T-helper 1 cell treated with Interleukin-12 subunit alpha and Interleukin-12 subunit beta and Interleukin-4 antibody, amounts not matched to agents 30 μg/mL and 1 μg/mL, for 36 hours (primary cell): ENCODE results near the gene PRKCB.

Experiments
- H3K27ac Mint-ChIP-seq: one replicate; pipeline ENCODE4 v1.8.0; 2021; ENCODE audit warnings: mild to moderate bottlenecking, mixed read lengths
- H3K27me3 Mint-ChIP-seq: one replicate; pipeline ENCODE4 v1.8.0; 2021; ENCODE audit warnings: low read depth, mixed read lengths
- H3K36me3 Mint-ChIP-seq: one replicate; pipeline ENCODE4 v1.8.0; 2021; ENCODE audit warnings: low read depth, mixed read lengths
- H3K4me1 Mint-ChIP-seq: one replicate; pipeline ENCODE4 v1.8.0; 2021; ENCODE audit warnings: low read depth, mixed read lengths
- H3K4me3 Mint-ChIP-seq: one replicate; pipeline ENCODE4 v1.8.0; 2021; ENCODE audit warnings: mild to moderate bottlenecking, moderate library complexity, mixed read lengths
- H3K9me3 Mint-ChIP-seq: one replicate; pipeline ENCODE4 v1.8.0; 2021; ENCODE audit warnings: mixed read lengths

Gene PRKCB

GRCh38 chr16:23835390-23836077 is at the start of gene PRKCB:
Gene PRKCB (plus strand): TSS chr16:23835983.
- H3K27ac Mint-ChIP-seq: peak within 1 kb of the TSS; percentile 84
- H3K27me3 Mint-ChIP-seq: no peaks in the 10 kb centered on the region
- peaks cover 47% of the 10 kb centered on the region for H3K4me1 Mint-ChIP-seq
- H3K36me3 Mint-ChIP-seq: peaks cover 13% of the 10 kb centered on the region
- H3K4me3 Mint-ChIP-seq: peak within 1 kb of the TSS; percentile 94
- peaks cover 7% of the 10 kb centered on the region for H3K9me3 Mint-ChIP-seq

DNA sequence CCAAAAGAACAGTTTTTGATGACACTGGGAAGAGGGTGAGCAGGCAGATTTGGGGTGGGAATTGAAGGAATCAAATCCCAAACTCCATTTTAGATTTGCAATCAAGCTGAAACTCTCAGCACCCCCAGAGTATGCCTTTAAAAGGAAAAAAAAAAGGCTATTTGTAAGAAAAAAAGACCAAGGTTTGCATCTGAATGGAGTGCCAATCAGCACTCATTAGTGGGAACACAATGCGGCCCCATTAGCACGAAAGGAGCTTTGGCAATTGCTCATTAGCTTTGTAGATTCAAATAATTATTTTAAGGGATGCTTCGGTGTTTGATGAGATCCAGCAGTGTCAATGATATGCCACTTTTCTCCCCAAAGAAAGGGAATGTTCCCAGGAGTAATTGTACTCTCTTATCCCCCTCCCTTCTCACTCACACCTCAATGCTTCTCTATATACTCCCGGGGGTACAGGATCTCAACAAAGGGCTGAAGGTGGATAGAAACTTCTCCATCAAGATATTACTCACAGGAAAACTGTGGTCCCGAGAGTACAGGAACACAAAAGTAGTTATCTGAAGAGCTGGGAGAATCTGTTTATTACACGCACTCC is 48.7 kb upstream of the PRKCB start:
- H3K36me3 Mint-ChIP-seq: no peaks in the 10 kb centered on the region
- no peaks in the 10 kb centered on the region for H3K9me3 Mint-ChIP-seq
- H3K4me1 Mint-ChIP-seq: no peaks in the 10 kb centered on the region
- H3K27me3 Mint-ChIP-seq: peaks cover 18% of the 10 kb centered on the region
- no peak overlapping the region for H3K27ac Mint-ChIP-seq
- H3K4me3 Mint-ChIP-seq: no peak overlapping the region

GRCh38 chr16:23788685-23789084 is 47.1 kb upstream of the PRKCB start:
- H3K4me1 Mint-ChIP-seq: no peaks in the 10 kb centered on the region
- H3K27ac Mint-ChIP-seq: no peak overlapping the region
- no peak overlapping the region for H3K4me3 Mint-ChIP-seq
- H3K36me3 Mint-ChIP-seq: no peaks in the 10 kb centered on the region
- H3K9me3 Mint-ChIP-seq: no peaks in the 10 kb centered on the region
- peaks cover 18% of the 10 kb centered on the region for H3K27me3 Mint-ChIP-seq

DNA sequence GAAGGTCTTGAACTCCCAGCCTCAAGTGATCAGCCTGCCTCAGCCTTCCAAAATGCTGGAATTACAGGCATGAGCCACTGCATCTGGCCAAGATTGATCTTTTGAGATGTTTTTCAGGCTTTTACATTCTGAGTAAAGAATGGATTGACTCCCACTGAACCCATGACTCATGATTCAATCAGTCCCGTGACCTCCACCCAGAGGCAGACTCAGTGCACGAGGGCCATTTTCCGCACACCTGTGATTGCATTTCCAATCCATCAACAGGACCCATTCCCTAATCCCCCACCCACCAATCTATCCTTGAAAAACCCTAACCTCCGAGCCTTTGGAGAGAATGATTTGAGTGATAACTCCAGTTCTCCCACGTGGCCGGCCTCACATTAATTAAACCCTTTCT is 40.4 kb upstream of the PRKCB start:
- Mint-ChIP-seq H3K27ac (no peak overlapping the region), H3K4me3 (no peak overlapping the region), H3K27me3 (peaks cover 5% of the 10 kb centered on the region), H3K4me1 (no peaks in the 10 kb centered on the region), H3K36me3 (no peaks in the 10 kb centered on the region), H3K9me3 (no peaks in the 10 kb centered on the region)

- H3K27me3 Mint-ChIP-seq: peaks cover 6% of the 10 kb centered on the region
- H3K4me3 Mint-ChIP-seq: no peak overlapping the region
- H3K27ac Mint-ChIP-seq: no peak overlapping the region
- H3K4me1 Mint-ChIP-seq: no peaks in the 10 kb centered on the region
- H3K9me3 Mint-ChIP-seq: no peaks in the 10 kb centered on the region
- H3K36me3 Mint-ChIP-seq: no peaks in the 10 kb centered on the region
Measured at GRCh38 chr16:23796941-23797340, 38.8 kb upstream of the PRKCB start.

- H3K36me3 Mint-ChIP-seq: no peaks in the 10 kb centered on the region
- no peak overlapping the region for H3K27ac Mint-ChIP-seq
- H3K4me1 Mint-ChIP-seq: peaks cover 12% of the 10 kb centered on the region
- peaks cover 6% of the 10 kb centered on the region for H3K27me3 Mint-ChIP-seq
- no peak overlapping the region for H3K4me3 Mint-ChIP-seq
- no peaks in the 10 kb centered on the region for H3K9me3 Mint-ChIP-seq
Measured at GRCh38 chr16:23801378-23801777, 34.4 kb upstream of the PRKCB start.

GRCh38 chr16:23802776-23803175 is 33.0 kb upstream of the PRKCB start:
- Mint-ChIP-seq H3K4me1 (peaks cover 12% of the 10 kb centered on the region), H3K36me3 (no peaks in the 10 kb centered on the region), H3K9me3 (no peaks in the 10 kb centered on the region), H3K27ac (no peak overlapping the region), H3K4me3 (no peak overlapping the region), H3K27me3 (peaks cover 5% of the 10 kb centered on the region)

DNA sequence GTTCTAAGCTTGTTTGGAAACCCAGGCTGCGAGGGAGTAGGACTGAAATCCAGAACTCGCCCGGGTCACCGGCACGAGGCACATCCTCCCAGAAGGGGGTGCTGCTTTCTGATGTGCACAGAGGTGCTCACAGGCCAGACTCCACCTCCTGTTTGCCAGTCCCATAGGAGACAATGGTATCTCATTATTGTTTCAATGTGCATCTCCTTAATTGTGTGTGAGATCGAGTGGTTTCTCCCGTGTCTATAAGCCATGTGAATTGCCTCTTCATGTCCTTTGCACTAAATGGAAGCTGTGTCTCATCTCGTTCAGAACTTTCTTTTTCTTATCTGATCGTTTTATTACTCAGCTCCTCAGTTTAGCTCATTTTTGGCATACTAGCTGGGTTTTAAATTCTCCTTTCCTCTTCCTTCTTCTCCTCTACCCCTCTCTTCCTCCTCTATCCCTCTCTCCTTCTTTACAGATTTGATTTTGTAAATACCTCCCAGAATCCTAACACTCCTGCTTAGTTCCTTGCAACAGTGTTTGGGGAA is 32.1 kb upstream of the PRKCB start:
- Mint-ChIP-seq H3K4me3 (no peak overlapping the region), H3K27ac (no peak overlapping the region), H3K36me3 (no peaks in the 10 kb centered on the region), H3K27me3 (peaks cover 3% of the 10 kb centered on the region), H3K9me3 (no peaks in the 10 kb centered on the region), H3K4me1 (peaks cover 12% of the 10 kb centered on the region)

DNA sequence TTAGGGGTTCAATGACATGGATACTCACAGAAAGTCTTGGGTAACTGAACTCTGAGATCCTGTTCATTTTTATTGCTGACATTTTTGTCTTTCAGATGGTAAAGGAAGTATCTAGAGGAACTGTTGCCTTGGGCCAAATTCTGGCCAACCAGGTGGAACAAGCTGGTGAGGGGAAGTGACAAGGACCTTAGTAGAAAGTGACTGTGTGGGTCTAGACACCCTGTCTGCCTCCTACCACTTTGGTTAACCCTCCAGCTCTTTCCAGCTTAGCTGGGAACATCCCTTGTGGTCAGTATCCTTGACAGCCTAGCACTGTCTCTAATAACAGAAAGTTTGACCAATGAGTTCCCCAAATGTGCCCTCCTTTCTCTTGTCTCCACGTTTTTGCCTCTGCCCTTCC is 28.8 kb upstream of the PRKCB start:
- H3K27ac Mint-ChIP-seq: no peak overlapping the region
- no peaks in the 10 kb centered on the region for H3K36me3 Mint-ChIP-seq
- peaks cover 9% of the 10 kb centered on the region for H3K27me3 Mint-ChIP-seq
- H3K4me3 Mint-ChIP-seq: no peak overlapping the region
- no peaks in the 10 kb centered on the region for H3K9me3 Mint-ChIP-seq
- H3K4me1 Mint-ChIP-seq: peaks cover 12% of the 10 kb centered on the region

DNA sequence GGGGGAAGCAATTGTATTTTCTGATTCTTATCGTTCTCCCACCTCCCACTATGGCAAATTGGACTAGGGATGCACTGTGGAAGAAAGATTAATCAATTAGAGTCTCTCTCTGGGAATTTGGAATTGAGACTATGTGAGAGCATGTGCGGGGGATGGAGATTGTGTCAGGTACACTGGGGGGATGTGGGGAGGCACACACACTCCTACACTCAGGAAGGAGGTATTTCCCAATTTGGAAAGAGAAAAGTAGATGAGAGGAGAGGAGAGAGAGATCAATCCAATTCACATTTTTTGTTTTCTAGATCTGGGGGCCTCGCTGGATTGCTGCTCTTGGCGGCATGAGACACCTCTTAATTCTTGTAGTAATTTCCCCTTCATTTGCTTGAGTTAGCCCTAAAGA is 14.3 kb upstream of the PRKCB start:
- Mint-ChIP-seq H3K36me3 (no peaks in the 10 kb centered on the region), H3K4me1 (peaks cover 8% of the 10 kb centered on the region), H3K27ac (no peak overlapping the region), H3K4me3 (no peak overlapping the region), H3K27me3 (peaks cover 19% of the 10 kb centered on the region), H3K9me3 (no peaks in the 10 kb centered on the region)

GRCh38 chr16:23821875-23822688 is 13.7 kb upstream of the PRKCB start:
- Mint-ChIP-seq H3K9me3 (no peaks in the 10 kb centered on the region), H3K4me3 (no peak overlapping the region), H3K27me3 (peaks cover 13% of the 10 kb centered on the region), H3K36me3 (no peaks in the 10 kb centered on the region), H3K27ac (no peak overlapping the region), H3K4me1 (peaks cover 15% of the 10 kb centered on the region)

GRCh38 chr16:23823475-23824384 is 12.1 kb upstream of the PRKCB start:
- Mint-ChIP-seq H3K36me3 (no peaks in the 10 kb centered on the region), H3K27me3 (peaks cover 7% of the 10 kb centered on the region), H3K4me1 (peaks cover 23% of the 10 kb centered on the region), H3K27ac (no peak overlapping the region), H3K4me3 (no peak overlapping the region), H3K9me3 (peaks cover 3% of the 10 kb centered on the region)

- H3K4me3 Mint-ChIP-seq: no peak overlapping the region
- peaks cover 23% of the 10 kb centered on the region for H3K4me1 Mint-ChIP-seq
- H3K36me3 Mint-ChIP-seq: peaks cover 3% of the 10 kb centered on the region
- peaks cover 7% of the 10 kb centered on the region for H3K27me3 Mint-ChIP-seq
- H3K27ac Mint-ChIP-seq: no peak overlapping the region
- H3K9me3 Mint-ChIP-seq: peaks cover 10% of the 10 kb centered on the region
Measured at GRCh38 chr16:23824909-23825308, 10.9 kb upstream of the PRKCB start.

DNA sequence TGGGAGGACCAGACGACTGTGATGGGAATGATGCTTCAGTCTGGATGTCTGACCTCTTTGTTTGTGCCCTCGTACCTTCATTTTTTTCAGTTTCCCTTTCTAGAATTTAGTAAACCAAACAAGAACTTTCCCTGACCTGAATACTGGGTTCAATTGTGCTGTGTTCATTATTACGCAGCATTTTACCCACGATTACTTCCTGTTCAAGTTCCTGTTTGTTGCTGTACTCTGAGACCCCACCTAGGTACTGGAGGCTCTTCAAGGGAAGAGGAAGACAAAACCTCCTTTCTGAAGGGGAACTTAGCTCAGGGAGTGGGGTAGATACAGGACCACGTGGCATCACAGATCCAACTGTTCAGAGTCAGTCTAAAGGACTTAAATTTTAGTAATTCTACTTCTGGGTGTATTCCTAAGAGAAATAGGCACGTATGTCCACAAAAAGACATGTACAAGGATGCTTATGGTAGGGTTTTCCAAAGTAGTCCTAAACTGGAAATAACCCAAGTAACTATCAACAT is 9.2 kb upstream of the PRKCB start:
- H3K4me1 Mint-ChIP-seq: peaks cover 23% of the 10 kb centered on the region
- peak overlapping the region; percentile 72 for H3K27ac Mint-ChIP-seq
- H3K9me3 Mint-ChIP-seq: peaks cover 23% of the 10 kb centered on the region
- peak overlapping the region; percentile 12 for H3K4me3 Mint-ChIP-seq
- peaks cover under 1% of the 10 kb centered on the region for H3K27me3 Mint-ChIP-seq
- H3K36me3 Mint-ChIP-seq: peaks cover 7% of the 10 kb centered on the region
